ENCODE results near the gene TNIP3. TPM values are rescaled to one million over a fixed set of nuclear protein-coding genes. Genes with fewer than 3 reads are reported as not detected.

The TNIP3 gene
- total and polyA plus RNA-seq, 9 donors = 0.05 to 0.60 (median 0.15) TPM; not detected in 4

- TF ChIP-seq POLR2A (IDR thresholded peaks at IDR 0.05) (no peak), EP300 (IDR thresholded peaks at IDR 0.05) (no peak), CTCF (IDR thresholded peaks at IDR 0.05) (no peak)
- H3K9me3 ChIP-seq = no peaks in the 10 kb centered on the region
- H3K27me3 ChIP-seq = no peaks in the 10 kb centered on the region
- intact Hi-C loops (cut with DNase I) = no loop called here
- H3K4me3 ChIP-seq = no peak overlapping the region
- H3K36me3 ChIP-seq = no peaks in the 10 kb centered on the region
- 82 to 95% (median 95%) methylated on average over 4 of the region's 4 CpGs for WGBS, 3 donors
- DNase-seq = no peak
- no peaks in the 10 kb centered on the region for H3K4me1 ChIP-seq (ENCODE audit: insufficient read depth)
- no peak overlapping the region for H3K27ac ChIP-seq
Observed at GRCh38 chr4:121129606-121130325, 34.4 kb downstream of the TNIP3 start.

GRCh38 chr4:121127100-121127499, 37.0 kb downstream of the TNIP3 start:
- Histone ChIP-seq H3K4me1 (ENCODE audit: insufficient read depth) (no peaks in the 10 kb centered on the region), H3K36me3 (no peaks in the 10 kb centered on the region), H3K27ac (no peak overlapping the region), H3K4me3 (no peak overlapping the region), H3K9me3 (no peaks in the 10 kb centered on the region), H3K27me3 (no peaks in the 10 kb centered on the region)
- intact Hi-C loops (cut with DNase I) = no loop called here
- no peak for TF ChIP-seq CTCF (IDR thresholded peaks at IDR 0.05)
- WGBS, 3 donors = 90 to 97% (median 94%) methylated on average over 1 of the region's 1 CpG
- DNase-seq = no peak

GRCh38 chr4:121126449-121127006, 37.6 kb downstream of the TNIP3 start:
- Histone ChIP-seq H3K27me3 (no peaks in the 10 kb centered on the region), H3K36me3 (no peaks in the 10 kb centered on the region), H3K9me3 (no peaks in the 10 kb centered on the region), H3K4me1 (ENCODE audit: insufficient read depth) (no peaks in the 10 kb centered on the region), H3K4me3 (no peak overlapping the region), H3K27ac (no peak overlapping the region)
- intact Hi-C loops (cut with DNase I) = no loop called here
- TF ChIP-seq EP300 (IDR thresholded peaks at IDR 0.05) = no peak
- TF ChIP-seq CTCF (IDR thresholded peaks at IDR 0.05) = no peak
- TF ChIP-seq POLR2A (IDR thresholded peaks at IDR 0.05) = no peak
- no peak for DNase-seq
- WGBS, 3 donors = 82 to 84% (median 82%) methylated on average over 6 of the region's 6 CpGs

- no peak for DNase-seq
- Histone ChIP-seq H3K4me3 (no peak overlapping the region), H3K27me3 (no peaks in the 10 kb centered on the region), H3K4me1 (ENCODE audit: insufficient read depth) (no peaks in the 10 kb centered on the region), H3K36me3 (no peaks in the 10 kb centered on the region), H3K9me3 (no peaks in the 10 kb centered on the region), H3K27ac (no peak overlapping the region)
- intact Hi-C loops (cut with DNase I) = no loop called here
- 98 to 100% (median 99%) methylated on average over 3 of the region's 3 CpGs for WGBS, 3 donors
- TF ChIP-seq POLR2A (IDR thresholded peaks at IDR 0.05) (no peak), CTCF (IDR thresholded peaks at IDR 0.05) (no peak), EP300 (IDR thresholded peaks at IDR 0.05) (no peak)
Observed at GRCh38 chr4:121125498-121125885, 38.6 kb downstream of the TNIP3 start.

All from ovary (tissue), 9 donors.